ENCODE measurements around the gene MPZ.

DNA sequence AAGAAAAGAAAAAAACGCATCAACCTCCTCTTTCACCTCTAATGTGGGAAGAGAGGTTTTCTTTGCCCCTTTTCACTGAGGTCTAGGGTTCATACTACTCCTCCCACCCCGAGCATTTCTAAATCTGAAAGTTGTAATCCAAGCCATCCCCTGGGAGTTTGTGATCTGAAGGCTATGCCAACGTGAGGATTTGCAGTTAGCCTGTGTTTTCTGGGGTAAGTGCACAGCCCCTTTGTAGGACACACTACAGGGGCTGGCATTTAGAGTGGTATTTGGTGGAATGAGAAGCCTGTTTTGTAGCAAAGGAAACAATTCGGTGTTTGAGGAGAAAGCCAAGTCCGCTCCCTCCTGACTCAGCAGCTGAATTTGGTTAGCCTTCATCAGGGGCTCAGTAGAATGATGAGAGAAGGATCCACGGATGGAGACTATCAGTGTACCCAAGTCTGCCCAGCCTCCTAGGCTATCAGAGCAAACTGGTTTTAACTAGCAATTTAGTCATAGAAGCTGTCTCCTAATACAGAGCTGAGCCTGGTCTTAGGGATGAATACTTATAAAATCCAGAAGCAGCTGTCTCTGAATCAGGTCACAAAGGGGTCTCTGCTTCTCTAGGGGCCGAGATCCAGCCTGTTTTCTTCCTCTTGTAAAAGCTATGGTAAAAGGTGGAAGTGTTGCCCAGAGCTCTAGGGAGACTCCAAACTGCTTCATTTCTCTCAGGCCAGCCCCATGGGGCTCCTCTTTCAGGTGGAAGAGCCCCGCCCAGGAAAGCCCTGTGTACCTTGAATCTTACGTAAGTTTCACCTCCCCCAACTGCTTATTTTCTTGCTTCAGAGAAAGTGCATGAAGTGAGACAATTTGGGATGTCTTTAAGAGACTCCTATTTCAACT lies 49.1 kb downstream of the MPZ start:
- TF ChIP-seq OSR1 (CRISPR knock-in tag; IDR thresholded peaks at IDR 0.05) (no peak), ZNF565 (CRISPR knock-in tag; conservative IDR thresholded peaks at IDR 0.05; ENCODE audit: low read depth) (no peak), ZNF8 (CRISPR knock-in tag; IDR thresholded peaks at IDR 0.05) (no peak), ZNF70 (CRISPR knock-in tag; IDR thresholded peaks at IDR 0.05) (no peak)

Data from SK-N-SH treated with all-trans-retinoic acid at 6 μM for 48 hours (cell line).